ENCODE data around the gene SMARCD3. TPM values are rescaled to one million over a fixed set of nuclear protein-coding genes. Genes with fewer than 3 reads are reported as not detected.

The SMARCD3 gene
- total and polyA plus RNA-seq, 2 of the 4 experiments (the other 2 are of a cell fraction): 37.5 to 48.5 TPM

DNA sequence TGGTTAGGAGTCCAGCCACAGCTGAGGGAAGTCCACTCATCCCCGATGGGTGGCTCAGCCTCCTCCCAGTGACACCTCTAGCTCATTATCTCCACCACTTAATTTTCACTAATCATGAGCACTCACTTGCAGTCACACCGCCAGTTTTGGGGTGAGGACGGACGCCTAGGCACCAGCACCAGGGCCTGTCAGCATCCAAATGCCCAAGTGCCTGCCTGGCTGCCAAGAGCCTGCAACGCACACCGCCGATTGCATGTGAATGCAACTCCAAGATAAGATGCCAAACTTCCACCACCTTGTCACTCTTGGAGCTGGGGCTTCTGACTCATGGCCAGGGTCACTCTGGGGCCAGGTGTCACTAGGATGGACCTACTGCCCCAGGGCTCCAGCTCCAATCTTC is 24.4 kb upstream of the SMARCD3 start:
- in situ Hi-C loops (cut with MboI; ENCODE audit: low sequenced_read_pairs): no loop called here
- no peak overlapping the region for H3K4me3 ChIP-seq (ENCODE audit: insufficient read depth, low read depth, low read length)
- intact Hi-C loops (cut with micrococcal nuclease): no loop called here
- no TSS peak for BruUV-seq (replicated peaks)
- no peaks in the 10 kb centered on the region for H3K79me1 ChIP-seq (ENCODE audit: low read depth in 1 of 2, low read length in 2 of 2)
- no peaks in the 10 kb centered on the region for H3K9me3 ChIP-seq (ENCODE audit: control insufficient read depth, insufficient read depth, low read length)
- no peak overlapping the region for H3K27ac ChIP-seq (ENCODE audit: insufficient read depth, low read length)
- WGBS, 2 experiments (ENCODE audit: extremely low coverage in 2 of 2, insufficient read length in 1 of 2): 95% methylated on average over 6 of the region's 7 CpGs; no CpG with 5 or more reads in 1 of the 2 experiments
- peaks cover 8% of the 10 kb centered on the region; the same call in 1 of the 2 replicates for H3K4me1 ChIP-seq (ENCODE audit: control insufficient read depth, insufficient read depth, low read length)
- H2BK120ac ChIP-seq (ENCODE audit: low read depth, low read length): no peak overlapping the region
- H2BK15ac ChIP-seq (ENCODE audit: low read depth, low read length): no peak overlapping the region
- no peaks in the 10 kb centered on the region for H3K9me1 ChIP-seq (ENCODE audit: insufficient read depth, low read length)
- no peak overlapping the region for H3K4me2 ChIP-seq (ENCODE audit: low read depth, low read length)
- DNase-seq: no peak
- no peak overlapping the region for H3K14ac ChIP-seq (replicated peaks; ENCODE audit: low read depth, low read length)
- no peaks in the 10 kb centered on the region; the same call in 1 of the 2 replicates for H3K27me3 ChIP-seq (ENCODE audit: control insufficient read depth, insufficient read depth, low read length)
- no peak overlapping the region for H2BK20ac ChIP-seq (ENCODE audit: low read depth, low read length)
- ChIA-PET POLR2A (ENCODE audit: unreplicated experiment) (no interaction called here), CTCF (interaction anchor here (1.0 kb wide), 1 partner anchor 13 kb away, joined by 17 read pairs; no protein-coding TSS in a partner anchor)
- no peak overlapping the region for H3K56ac ChIP-seq (ENCODE audit: extremely low read depth, insufficient read depth, low read length)
- H3K36me3 ChIP-seq (ENCODE audit: control insufficient read depth, insufficient read depth, low read length): no peaks in the 10 kb centered on the region; the same call in 1 of the 2 replicates
- H3K23ac ChIP-seq (ENCODE audit: low read depth, low read length): no peak overlapping the region
- no peak overlapping the region for H2BK5ac ChIP-seq (ENCODE audit: low read depth, low read length, poor library complexity, severe bottlenecking)
- dilution Hi-C loops (cut with HindIII; ENCODE audit: low sequenced_read_pairs, unreplicated experiment): no loop called here
- H2AFZ ChIP-seq (replicated peaks; ENCODE audit: low read length, poor library complexity): no peak overlapping the region
- no peaks in the 10 kb centered on the region; the same call in 1 of the 2 replicates for H4K20me1 ChIP-seq (ENCODE audit: insufficient read depth, low read length)
- H2AK9ac ChIP-seq (replicated peaks; ENCODE audit: low read depth, low read length, poor library complexity): no peak overlapping the region
- H4K5ac ChIP-seq (ENCODE audit: low read depth, low read length): no peak overlapping the region
- no peak overlapping the region for H2AK5ac ChIP-seq (ENCODE audit: low read depth, low read length)
- H4K91ac ChIP-seq (ENCODE audit: insufficient read depth, low read depth, low read length): no peak overlapping the region
- H4K8ac ChIP-seq (ENCODE audit: low read depth in 2 of 2, low read length in 2 of 2): no peak overlapping the region
- no peak overlapping the region for H3K4ac ChIP-seq (ENCODE audit: low read depth, low read length)
- no peak for ATAC-seq (ENCODE audit: low read depth)
- H3K9ac ChIP-seq (ENCODE audit: low read depth, low read length): no peak overlapping the region
- TF ChIP-seq, protein P1, sequence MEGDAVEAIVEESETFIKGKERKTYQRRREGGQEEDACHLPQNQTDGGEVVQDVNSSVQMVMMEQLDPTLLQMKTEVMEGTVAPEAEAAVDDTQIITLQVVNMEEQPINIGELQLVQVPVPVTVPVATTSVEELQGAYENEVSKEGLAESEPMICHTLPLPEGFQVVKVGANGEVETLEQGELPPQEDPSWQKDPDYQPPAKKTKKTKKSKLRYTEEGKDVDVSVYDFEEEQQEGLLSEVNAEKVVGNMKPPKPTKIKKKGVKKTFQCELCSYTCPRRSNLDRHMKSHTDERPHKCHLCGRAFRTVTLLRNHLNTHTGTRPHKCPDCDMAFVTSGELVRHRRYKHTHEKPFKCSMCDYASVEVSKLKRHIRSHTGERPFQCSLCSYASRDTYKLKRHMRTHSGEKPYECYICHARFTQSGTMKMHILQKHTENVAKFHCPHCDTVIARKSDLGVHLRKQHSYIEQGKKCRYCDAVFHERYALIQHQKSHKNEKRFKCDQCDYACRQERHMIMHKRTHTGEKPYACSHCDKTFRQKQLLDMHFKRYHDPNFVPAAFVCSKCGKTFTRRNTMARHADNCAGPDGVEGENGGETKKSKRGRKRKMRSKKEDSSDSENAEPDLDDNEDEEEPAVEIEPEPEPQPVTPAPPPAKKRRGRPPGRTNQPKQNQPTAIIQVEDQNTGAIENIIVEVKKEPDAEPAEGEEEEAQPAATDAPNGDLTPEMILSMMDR (conservative IDR thresholded peaks at IDR 0.05; ENCODE audit: low read depth, low read length): no peak
- TF ChIP-seq SMC3 (IDR thresholded peaks at IDR 0.05; ENCODE audit: low read depth, low read length): no peak
- TF ChIP-seq, protein P2, sequence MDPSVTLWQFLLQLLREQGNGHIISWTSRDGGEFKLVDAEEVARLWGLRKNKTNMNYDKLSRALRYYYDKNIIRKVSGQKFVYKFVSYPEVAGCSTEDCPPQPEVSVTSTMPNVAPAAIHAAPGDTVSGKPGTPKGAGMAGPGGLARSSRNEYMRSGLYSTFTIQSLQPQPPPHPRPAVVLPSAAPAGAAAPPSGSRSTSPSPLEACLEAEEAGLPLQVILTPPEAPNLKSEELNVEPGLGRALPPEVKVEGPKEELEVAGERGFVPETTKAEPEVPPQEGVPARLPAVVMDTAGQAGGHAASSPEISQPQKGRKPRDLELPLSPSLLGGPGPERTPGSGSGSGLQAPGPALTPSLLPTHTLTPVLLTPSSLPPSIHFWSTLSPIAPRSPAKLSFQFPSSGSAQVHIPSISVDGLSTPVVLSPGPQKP (IDR thresholded peaks at IDR 0.05; ENCODE audit: borderline replicate concordance, low read depth, low read length): no peak
- H3K18ac ChIP-seq (ENCODE audit: low read depth, low read length): no peak overlapping the region
